NCI-H2196 (cell line): ENCODE measurements around the gene PHOX2B.

Source experiments
- DNase-seq: peaks from one replicate; lab custom pipeline; 2025; ENCODE audit not compliant: unreplicated experiment; lab: John Stamatoyannopoulos, UW

The PHOX2B gene

DNA sequence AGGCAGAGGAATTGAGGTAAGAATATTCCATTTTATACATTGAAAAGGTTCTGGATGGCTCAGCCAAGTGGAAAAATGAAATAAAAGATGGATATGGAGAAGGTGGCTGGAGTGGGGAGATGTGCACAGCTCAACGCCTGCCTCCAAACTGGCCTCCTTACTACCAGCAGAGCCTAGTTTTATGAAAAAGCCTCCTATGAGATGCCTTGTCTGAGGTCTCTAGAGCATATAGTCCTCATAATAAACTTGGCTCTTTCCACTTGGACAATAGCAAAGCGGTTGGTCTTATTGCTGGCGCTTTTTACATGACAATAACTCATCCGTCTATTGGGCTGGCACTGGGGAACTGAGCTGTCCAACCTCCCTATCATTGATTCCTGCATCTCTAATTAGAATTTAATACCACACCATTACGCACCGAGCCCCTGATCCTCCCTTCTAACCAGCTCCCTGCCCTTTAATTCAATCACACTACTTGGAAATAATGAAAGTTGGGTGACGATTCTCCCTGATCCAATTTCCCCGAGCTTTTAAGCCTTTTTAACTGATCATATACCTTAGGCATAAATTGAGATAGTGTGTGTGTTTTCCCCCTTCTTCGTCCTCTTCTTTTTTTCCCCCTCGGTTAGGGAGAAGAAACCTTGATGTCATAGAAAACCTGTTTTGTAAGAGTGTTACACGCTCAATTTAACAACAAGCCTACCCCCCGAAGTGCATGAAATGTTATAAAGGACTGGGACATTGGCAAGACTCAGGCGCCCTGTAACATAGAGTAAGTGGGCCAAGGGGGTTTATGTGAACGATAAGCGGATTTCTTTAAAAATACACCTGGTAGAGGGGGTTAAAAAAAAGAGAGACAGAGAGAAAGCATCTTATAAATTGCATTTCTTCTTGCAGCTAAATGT is at the start of gene PHOX2B:
Gene PHOX2B (minus strand): TSS at position 155 of the 905 bp plus-strand sequence. CDS start 115 bp downstream, at position 40.
- no peak for DNase-seq

DNA sequence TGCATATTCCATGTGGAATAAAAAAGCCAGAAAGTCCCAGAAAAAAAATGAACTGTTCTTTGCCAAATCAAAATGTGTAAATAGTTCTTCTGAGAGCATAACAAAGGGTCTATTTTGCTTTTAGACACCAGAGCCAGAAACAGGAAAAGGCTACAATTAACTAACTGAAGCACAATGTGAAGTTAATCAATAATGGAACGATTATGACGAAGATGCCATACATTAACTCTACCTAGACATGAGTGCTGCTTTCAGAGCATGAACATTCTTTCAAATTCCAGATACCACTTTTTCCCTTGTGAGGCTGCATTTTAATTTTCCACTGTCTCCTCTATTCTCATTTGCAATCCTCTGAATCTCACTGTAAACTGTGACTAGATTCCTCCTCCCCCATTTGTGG is 48.7 kb upstream of the PHOX2B start:
- no peak for DNase-seq

DNA sequence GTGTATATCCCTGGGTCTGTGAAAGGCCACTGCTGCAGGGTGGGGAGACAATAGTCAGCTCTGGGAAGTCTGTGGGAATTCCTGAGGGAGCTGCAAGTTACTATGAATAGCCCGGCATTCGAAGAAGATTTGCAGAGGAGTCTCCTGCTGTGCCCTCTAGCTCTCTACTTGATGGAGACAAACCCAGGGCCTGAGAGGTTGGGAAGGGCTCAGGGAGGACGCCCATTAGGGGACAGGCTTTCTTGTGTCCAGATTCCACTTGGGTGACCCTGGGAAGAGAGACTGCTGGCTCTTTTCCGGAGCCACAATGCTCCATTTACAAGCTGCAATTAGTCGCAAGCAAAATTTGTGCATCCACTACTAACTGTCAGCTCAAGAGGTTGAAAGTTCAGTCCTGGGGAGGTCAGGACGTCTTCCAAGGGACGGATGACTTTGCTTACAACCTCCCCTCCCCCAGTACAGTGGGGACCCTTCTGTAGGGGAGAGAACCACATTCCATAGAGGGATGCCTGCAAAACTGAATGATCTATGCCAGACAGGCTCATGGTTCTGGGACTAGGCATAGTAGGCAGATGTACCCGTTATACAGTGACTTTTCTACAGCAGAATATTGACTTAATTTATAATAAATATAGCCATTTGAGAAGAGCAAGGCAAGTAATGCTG is 48.2 kb upstream of the PHOX2B start:
- DNase-seq = no peak

DNA sequence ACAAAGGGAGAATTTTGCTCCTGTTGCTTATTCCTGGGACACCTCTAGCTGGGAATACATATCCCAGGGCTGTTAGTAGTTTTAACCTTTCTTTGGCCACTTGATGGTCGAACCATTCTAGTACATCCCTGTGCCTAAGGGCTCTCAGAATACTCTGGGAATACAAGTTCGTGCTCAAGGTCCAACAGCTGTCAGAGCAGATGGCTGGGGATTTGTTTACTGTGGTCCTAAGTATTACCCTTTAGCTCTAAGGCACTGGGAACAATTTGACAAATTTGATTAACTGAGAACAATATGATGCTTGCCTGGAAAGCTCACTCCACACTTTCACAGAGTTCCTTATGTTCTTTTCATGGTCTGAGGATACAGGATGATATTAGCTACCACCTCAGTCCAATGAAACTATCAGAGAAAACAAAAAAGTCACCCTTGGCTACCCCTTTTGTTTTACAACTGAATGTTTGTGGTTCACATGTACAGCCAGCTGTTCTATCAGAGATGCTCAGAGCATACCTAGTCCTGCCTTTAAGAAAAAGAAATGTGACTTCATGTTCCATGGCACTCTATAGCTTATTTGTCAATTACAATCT is 47.4 kb upstream of the PHOX2B start:
- no peak for DNase-seq

DNA sequence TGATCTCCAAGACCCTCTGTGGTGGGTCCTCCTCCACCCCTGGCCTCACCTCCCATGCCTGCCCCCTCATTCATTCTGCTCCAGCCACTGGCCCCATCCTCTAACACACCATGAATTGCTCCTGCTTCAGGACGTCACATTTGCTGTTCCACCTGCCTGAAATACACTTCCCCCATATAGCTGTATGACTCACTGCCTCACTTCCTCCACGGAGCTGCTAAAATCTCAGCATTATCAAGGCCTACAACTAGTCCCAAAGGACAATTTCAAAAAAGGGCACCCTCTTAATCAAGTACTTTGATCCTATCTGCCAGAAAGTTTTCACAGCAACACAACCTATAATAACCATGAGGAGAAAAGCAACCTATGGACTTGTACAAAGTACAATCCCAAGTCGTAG is 43.6 kb upstream of the PHOX2B start:
- no peak for DNase-seq

DNA sequence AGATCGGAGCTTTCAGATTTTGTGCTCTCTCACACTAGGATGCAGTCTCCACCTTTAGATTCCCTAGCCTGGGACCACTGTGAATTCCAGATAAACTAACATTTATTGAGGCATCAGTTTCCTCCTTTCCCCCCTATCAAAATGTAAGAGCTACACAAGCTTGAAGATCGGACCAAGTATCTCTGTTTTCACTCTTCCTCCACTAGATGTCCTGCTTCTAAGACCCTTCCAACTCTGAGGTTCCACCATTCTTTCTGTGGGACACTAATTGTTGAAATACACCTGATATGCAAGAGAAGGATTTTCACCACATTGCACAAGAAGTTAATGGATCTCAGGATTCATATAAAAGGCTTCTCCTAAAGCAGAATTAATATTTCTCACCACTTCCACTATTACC is 43.0 kb upstream of the PHOX2B start:
- DNase-seq = no peak

DNA sequence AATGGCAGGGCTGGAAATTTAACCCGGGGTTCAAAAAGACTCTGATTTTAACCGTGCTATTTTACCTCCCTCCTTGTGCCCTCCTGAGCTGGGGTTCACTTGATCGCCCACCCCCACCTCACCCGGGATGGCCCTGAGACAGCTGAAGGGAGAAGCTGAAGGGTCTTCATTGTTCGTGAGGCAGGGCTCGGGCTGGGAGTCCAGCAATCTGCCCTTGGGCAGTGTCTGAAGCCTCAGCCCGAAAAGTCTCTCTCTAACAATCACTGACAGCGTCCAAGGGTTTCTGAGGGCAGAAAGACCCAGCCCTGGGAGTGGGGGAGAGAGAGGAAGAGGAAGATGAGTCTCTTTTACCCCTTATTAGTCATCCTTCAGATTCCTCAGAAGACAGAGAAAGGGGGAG is 39.4 kb upstream of the PHOX2B start:
- no peak for DNase-seq

DNA sequence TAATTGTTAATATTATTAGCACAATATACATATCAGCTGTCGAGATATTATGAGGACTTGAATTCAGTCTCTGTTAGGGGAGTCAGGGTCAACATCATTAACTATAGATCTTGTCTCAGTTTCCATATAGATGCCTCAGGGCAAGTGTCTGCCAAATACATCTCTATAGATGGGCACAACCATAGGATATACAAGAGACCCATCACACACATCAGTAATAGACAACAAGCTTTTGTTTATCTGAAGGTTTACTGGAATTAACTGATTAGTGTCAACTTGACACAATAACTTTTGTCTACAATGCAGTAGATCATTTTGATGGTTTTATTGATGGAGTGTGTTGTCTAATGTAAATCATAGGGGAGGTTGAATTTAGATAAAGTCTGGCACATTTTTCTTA is 37.1 kb upstream of the PHOX2B start:
- no peak for DNase-seq

DNA sequence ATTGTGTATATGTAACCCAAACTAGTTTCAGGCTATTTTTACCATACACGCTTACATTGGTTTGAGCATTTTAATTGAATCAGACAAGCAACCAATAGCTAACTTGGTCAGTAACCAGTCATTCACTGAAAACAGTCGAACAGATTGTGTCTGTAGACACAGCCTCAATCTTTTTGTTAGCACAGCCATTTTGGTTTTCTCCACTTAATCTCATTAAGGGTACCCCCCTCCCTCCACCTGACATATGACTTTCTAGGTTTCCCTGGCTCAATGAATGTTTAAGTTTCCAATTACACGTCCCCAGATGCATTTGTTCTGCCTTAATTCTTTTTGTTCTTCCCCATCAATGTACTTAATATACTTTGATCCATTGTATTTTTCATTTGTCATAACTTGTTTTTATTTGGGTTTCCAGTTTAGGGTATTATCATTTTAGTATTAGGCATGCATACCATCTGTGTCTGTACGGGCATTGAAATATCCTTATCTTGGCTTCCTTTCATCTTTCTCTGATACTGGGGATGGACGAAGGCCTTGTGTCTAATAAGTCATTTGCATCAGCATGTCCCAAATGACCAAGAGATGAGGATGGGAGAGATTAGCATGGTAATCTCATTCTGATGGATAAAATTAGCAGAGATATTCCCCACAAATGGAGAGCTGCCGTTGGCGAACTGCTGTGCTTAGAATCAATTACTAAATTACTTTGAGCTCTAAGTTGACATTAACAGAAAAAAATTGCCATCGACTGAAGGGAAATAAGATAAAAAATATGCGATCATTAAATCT is 35.9 kb upstream of the PHOX2B start:
- no peak for DNase-seq

DNA sequence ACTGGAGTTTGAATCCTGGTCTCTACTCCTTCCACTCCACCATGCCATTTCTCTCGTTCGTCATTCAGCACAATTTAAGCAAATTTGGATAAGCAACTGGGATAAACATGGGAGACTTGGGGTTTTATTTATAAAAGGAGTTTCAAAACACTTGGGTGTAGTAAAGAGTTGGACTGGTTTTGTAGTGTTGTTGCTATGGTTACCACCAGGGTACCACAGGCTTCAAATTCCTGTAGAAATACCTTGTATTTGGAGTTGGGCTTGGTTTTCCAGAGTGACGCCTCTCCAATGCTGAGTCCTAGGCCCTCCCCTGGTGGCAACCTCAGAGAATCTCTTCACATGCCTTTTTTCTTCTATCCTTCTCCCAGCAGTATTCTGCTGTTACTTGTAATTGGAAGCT is 27.9 kb upstream of the PHOX2B start:
- no peak for DNase-seq

DNA sequence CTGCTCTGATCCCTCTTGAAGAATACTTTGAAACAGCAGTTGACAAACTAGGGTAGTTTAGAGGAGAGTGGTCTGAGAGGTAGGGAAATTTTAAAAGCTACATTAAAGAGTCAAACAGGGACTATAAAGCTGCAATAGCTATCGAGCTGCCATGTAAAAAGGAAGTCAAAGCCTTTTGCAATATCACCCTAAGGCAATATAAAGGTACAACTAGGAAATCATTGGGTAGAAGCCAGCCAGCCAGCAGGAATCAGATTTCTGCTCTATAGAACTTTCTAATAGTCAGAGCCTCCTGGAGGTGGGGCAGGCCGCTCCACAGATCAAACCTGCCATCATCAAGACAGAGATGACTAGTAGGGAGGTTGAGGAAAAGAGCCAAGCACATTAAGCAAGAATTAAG is 15.2 kb upstream of the PHOX2B start:
- DNase-seq = no peak

DNA sequence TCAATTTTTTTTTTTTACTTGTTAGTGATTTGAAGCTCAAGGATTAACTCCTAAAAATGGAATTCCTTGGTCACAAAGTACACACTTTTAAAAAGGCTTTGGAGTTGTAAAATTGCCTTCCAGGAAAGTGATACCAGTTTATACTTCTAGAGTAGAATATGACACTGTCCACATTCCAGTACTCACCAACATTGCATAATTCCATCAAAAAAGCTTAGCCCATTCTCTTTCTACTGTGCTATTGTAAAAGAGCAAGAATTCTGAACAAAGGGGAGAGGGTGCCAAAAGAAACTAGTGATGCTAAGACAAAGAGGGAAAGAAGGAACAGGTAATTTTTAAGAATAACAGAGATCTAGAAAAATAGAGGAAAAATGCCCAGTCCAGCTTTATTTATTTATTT is 10.4 kb upstream of the PHOX2B start:
- no peak for DNase-seq

DNA sequence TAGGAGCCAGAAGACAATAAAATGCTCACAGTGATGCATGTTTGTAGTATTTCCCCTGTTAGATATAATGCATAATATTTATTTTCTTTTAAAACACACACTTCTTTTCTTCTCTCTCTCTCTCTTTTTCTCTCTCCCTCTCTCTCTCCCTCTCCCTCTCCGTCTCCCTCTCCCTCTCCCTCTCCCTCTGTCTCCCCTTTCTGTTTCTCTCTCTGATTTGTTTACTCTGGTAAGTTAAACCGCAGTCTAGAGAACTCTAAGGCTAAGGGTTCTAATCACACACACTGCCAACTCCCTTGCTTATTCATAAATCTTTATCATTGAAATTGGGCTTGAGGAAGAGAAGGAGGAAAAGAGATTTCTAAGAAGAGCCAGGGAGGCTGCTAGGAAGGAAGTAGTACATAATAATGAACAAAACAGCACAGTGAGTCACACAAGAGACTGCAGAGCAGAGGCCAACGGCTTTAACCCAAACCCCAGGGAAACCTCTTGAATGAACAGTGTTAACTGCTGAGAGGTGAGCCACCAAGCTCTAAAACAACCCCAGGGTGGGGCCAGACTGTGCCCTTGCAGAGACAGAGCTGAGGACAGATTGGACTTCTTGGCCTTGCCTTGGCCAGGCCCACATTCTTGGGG is 9.1 kb upstream of the PHOX2B start:
- DNase-seq = no peak

DNA sequence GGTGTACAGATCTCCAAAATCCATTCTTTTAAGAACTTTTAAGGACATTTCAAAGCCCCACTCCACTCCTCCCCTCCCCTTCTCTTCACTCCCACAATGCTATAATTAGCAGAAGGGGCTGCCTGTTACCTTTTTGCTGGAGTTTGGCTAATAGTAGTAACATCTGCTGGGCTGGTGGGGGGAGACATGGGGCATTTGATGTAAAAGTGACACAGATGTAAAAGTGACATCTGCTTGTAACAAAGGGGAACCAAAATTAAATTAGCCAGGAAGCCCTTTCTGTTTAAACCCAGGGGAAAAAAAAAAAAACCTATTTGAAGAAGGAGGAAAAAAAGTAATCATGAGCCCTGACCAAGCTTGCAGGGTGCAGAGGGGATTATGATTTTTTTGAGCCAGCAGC is 5.4 kb upstream of the PHOX2B start:
- no peak for DNase-seq

DNA sequence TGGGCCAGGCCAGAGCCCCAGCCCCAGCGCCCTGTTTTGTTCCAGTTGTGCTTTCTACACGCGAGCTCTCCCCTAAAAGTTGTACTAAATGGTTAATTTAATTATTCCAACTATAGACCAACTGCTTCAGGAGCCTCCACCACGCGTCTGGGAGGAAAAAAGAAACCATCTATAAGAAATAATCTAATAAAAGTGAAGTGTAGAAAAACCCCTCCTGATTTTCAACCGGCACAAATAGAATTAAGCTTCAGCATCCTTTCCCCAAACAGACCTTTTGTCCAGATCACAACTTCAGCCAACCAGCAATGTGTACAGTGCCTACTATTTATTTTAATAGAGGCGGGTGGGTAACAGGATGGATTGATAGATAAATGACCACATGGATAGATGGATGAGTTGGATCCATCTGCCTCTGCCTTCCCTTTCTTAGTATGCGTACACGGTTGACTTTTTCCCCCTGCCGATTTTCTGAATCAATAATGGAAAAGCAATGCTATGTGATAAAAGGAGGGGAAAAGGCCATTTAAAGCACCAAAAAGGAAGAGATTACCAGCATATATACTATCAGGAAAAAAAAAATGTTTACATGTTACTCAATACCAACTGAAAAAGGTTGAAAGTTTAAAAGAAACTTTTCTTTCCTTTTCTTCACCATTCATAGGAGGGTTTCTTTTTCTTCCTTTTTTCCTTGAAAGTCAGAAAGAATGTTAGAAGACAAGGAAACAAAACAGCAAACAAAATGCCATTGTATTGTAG is 3.7 kb upstream of the PHOX2B start:
- DNase-seq = no peak

DNA sequence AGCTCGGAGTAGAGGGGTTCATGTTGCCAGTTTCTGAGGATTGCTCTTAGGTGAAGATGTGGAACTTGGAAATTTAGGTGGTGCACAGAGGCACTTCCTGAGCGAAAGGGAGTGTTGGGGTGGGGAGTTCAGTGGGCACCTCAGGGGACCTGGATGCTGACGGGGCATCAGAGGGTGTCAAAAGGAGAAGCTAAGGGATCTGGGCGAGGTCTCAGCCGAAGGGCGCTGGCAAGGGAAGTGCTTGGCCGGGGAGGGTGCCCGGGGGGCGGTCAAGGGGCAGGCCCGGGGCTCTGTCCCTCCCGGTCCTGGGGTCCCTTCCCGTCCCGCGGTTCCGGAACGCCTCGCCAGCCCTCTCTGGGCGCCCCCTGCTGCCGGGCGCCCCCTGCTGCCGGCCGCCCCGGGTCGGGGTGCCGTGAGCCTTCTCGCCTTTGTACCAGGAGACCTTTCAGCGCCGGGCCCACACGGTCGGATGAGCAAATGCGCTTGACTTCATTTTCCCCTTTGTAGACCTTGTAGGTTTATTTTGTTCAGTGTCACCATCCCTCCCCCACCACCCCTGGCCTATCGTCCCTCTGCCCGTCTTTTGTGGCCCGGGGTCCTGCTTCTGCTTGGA is 3.0 kb upstream of the PHOX2B start:
- DNase-seq = no peak

DNA sequence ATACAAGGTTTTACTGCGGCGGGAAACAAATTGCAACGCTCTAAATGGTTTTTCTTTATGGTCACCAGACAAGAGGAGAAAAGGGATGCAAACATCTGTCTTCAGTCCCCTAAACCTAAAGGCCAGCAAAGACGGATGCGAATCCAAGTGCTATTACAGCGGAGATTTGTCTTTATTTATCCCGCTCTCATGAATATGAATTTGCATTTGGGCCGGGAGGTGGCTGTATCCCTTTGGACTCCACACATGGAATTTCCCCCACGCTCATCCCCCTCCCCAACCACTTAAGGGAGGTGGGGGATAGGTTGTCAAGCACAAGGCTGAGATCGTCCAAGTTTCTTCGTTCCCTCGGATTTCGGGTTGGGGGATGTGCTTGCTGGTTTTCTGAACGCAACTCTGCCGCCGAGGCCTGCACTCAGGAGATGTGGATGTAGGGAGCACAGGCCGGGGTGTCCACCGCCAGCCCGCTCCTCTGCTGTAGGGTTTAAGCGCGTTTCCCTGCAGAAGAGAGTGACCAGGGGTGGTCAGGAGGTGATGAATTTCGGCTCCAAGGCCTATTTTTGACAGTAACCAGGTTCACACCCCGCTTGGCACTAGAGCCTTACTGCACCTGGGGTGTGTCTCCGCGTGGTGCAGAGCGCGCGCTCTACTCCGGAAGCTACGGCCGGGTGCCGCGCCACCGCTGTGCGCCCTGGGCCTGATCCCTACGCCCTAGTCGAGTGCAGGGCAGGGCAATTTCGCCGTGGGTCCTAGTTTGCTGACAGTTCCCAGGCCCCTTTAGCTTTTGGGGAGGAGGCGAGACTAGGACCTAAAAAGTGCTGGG is 2.3 kb upstream of the PHOX2B start:
- no peak for DNase-seq

DNA sequence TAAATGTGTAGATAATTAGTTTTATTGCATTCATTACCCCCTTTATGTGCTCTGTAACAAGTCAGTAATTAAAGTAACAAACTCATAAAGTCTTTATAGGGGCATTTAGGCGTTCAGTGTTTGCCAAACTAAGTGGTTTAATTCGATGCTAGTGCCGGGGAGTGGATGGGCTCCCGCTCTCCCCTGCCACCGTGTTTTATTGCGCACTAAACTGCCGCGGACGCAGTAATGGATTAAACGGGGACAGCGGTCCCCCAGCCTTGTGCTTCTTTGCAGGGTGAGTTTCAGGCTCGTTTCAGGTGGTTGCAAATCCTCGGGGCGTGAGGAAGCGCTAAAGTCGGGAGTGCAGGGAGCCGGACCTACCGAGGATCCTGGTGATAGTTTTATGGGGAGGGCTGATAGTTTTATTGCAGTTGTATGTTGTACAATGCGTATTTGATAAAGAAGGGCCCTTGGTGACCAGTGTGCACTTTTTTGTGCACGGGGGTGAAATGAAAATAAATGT is 1.6 kb upstream of the PHOX2B start:
- no peak for DNase-seq

DNA sequence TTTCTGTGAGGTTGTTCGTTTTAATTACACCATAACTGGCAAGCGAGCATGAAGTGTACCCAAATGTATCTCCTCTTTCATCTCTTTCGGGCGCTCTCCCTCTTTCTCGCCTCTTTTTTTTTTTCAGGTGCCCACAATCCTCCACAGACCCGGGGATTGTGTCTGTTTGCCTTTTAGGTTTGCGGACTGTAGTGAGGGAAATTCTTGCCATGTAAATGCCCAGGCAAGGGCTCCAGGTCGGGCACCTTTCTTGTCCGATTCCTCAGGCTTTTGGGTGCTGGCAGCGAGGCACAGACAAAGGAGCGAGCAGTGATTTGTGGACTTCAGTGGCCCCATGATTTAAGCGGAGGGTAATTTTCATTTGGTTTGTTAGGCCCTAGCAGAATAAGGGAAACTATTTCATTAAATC is 1.1 kb upstream of the PHOX2B start:
- DNase-seq = no peak
